Epithelial cell of proximal tubule (primary cell): ENCODE measurements around the gene UBE2N. TPM values are rescaled to one million over a fixed set of nuclear protein-coding genes. Genes with fewer than 3 reads are reported as not detected.
"Not testable (repeated sequence)": the region's sequence is repeated elsewhere in the genome, so short reads cannot be mapped to it uniquely, and the experiment has no call there.

ENCODE experiments used
- DNase-seq: peaks from one replicate; pipeline ENCODE4 v3.0.0-alpha.2; 2011; ENCODE audit warnings: low read depth
- H3K4me3 ChIP-seq: 2 replicates; pipeline ENCODE4 v1.5.1; 2011; ENCODE audit warnings: low read depth, mild to moderate bottlenecking, low read length
- CTCF ChIP-seq: conservative IDR thresholded peaks from 2 replicates; pipeline ENCODE4 v1.5.1; 2012; ENCODE audit warnings: low read depth, mild to moderate bottlenecking, low read length
- total RNA-seq: library from RNA; depleted of rRNA; stranded (reverse); fragments of >200 nt; gene quantifications from 2 replicates; pipeline ENCODE4 v1.2.3, GENCODE V29; 2015

The UBE2N gene
- total RNA-seq, 1 donor from 2014 or later, result 127 TPM

- DNase-seq, result no peak
- TF ChIP-seq CTCF, result no peak
- H3K4me3 ChIP-seq, result no peak overlapping the region
Observed at GRCh38 chr12:93425736-93426411, 15.9 kb downstream of the UBE2N start.

DNA sequence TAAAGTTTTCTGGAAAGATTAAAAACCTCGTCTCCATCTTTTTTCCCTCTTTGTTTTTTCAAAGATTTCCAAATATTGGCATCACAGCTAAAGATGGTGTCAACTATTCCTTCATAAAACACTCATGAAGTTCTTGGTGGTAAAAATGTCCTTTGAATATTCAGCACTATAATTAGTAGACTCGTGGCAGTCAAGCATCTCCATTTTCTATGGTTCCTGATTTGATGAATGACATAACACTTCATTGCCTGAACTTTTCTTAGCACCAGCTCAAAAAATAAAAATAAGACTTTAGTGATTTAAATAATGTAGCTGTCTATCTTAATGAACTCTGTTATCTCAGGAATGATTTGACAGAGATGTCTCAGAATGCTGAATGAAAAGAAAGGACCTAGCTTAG is 19.7 kb downstream of the UBE2N start:
- H3K4me3 ChIP-seq, result no peak overlapping the region
- DNase-seq, result no peak
- no peak for TF ChIP-seq CTCF

DNA sequence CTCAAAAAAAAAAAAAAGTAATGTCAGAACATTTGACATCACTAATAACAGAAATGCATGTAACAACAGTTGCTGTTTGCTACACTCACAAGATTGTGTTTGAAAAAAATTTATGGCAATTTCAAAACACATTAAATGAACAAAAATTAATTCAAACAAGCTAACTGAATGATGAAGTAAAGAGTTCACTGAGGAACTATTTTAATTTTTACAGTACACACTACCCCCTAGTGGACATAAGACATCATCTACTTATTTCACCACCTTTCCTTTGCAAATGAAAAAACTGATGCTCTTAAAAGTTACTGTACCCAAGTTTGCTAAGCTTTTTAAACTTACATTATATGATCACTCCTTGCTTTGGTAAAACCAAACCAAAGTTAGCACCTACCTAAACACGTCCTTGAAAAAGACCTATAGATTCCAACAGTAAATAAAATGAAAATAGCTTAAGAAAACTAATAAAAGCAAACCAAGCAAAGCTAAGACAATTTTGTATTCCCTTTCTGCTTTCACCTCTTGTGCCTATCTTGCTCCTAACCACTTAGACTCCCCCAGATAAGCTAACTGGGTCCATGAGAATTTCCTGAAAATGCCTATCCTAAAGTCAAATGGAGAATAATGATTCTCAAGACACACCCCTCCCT is 22.2 kb downstream of the UBE2N start:
- TF ChIP-seq CTCF, result peak; percentile 56
- no peak for DNase-seq
- H3K4me3 ChIP-seq, result no peak overlapping the region

- no peak for TF ChIP-seq CTCF
- DNase-seq, result no peak
- no peak overlapping the region for H3K4me3 ChIP-seq
Observed at GRCh38 chr12:93417967-93418480, 23.7 kb downstream of the UBE2N start.

- H3K4me3 ChIP-seq, result no peak overlapping the region
- DNase-seq, result no peak
- no peak for TF ChIP-seq CTCF
Observed at GRCh38 chr12:93415723-93416464, 25.9 kb downstream of the UBE2N start.

DNA sequence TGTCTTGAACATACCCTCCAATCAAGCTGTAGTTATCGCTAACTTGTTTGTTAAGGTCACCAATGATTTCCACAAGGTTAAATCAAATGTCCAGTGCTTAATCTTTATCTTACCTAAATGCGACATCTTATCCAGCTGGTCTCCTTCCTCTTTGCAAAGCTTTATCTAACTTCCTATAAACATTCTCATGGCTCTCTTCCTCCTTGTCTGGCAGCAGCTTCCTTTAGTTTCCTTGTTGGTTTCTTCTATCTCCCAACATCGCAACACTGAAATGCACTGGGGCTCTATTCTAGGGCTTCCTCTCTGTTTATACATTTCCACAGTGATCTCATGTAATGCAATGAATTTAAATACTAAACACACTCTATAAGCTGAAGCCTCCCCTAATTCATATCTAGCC is 28.7 kb downstream of the UBE2N start:
- no peak for DNase-seq
- no peak overlapping the region for H3K4me3 ChIP-seq
- no peak for TF ChIP-seq CTCF

DNA sequence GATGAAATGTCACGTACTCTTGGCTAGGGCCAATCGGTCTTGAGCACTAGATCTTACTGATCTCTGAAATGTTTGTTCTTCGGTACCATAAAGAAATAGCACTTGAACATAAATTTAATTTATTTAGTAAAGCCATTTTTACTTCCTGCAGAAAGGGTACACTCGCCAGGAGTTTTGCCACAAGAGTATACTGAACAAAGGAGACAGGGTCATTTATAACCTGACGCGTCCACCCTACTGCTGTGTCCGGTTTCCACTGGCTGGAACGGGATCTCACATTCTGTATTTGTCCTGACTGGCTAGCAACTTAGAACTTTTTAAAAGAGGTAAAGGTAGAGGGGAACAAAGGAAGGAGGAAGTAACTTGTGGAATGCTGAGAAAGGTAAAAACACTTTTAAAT is 29.4 kb downstream of the UBE2N start:
- not testable (repeated sequence) for H3K4me3 ChIP-seq, DNase-seq

- H3K4me3 ChIP-seq, DNase-seq: not testable (repeated sequence)
Observed at GRCh38 chr12:93411060-93411459, 30.7 kb downstream of the UBE2N start.

- H3K4me3 ChIP-seq, DNase-seq: not testable (repeated sequence)
Observed at GRCh38 chr12:93409343-93410187, 32.2 kb downstream of the UBE2N start.
